ENCODE data around the gene C19orf67. TPM values are rescaled to one million over a fixed set of nuclear protein-coding genes. Genes with fewer than 3 reads are reported as not detected.

Gene C19orf67
- total RNA-seq, 1 experiment from 2014 or later = not detected

- Histone ChIP-seq H3K27me3 (replicated peaks; ENCODE audit: control insufficient read depth, insufficient read depth, low read length) (no peaks in the 10 kb centered on the region), H3K4me1 (peaks cover 35% of the 10 kb centered on the region), H3K4me3 (ENCODE audit: low read depth, low read length) (no peak overlapping the region), H3K9me3 (no peaks in the 10 kb centered on the region), H3K36me3 (ENCODE audit: control insufficient read depth, insufficient read depth, low read length) (no peaks in the 10 kb centered on the region; the same call in 1 of the 2 replicates)
- no TSS peak for BruUV-seq (replicated peaks)
- H3K27ac Mint-ChIP-seq (ENCODE audit: unreplicated experiment) = peak overlapping the region; percentile 18
- no peaks in the 10 kb centered on the region for H3K9me3 Mint-ChIP-seq (ENCODE audit: unreplicated experiment)
- no peak for DNase-seq
- no peaks in the 10 kb centered on the region for H3K27me3 Mint-ChIP-seq (ENCODE audit: insufficient read depth, unreplicated experiment)
- no peak overlapping the region for H3K4me3 Mint-ChIP-seq (ENCODE audit: unreplicated experiment)
- peaks cover 12% of the 10 kb centered on the region for H3K36me3 Mint-ChIP-seq (ENCODE audit: insufficient read depth, unreplicated experiment)
- no peak for TF ChIP-seq CTCF (IDR thresholded peaks at IDR 0.05; ENCODE audit: insufficient read depth in 1 of 2, low read depth in 1 of 2, low read length in 1 of 2, severe bottlenecking in 1 of 2, unreplicated experiment in 1 of 2)
- peaks cover 14% of the 10 kb centered on the region for H3K4me1 Mint-ChIP-seq (ENCODE audit: low read depth, unreplicated experiment)
- intact Hi-C loops (cut with micrococcal nuclease; ENCODE audit: unreplicated experiment) = no loop called here
- CTCF ChIA-PET = interaction anchor here (0.5 kb wide), 1 partner anchor 20 kb away, joined by 4 read pairs; no protein-coding TSS in a partner anchor
- POLR2A ChIA-PET = no interaction called here
Measured at GRCh38 chr19:14058182-14059092, 27.1 kb downstream of the C19orf67 start.

GRCh38 chr19:14056741-14057356 lies 28.7 kb downstream of the C19orf67 start:
- intact Hi-C loops (cut with micrococcal nuclease; ENCODE audit: unreplicated experiment) = no loop called here
- DNase-seq = no peak
- Histone ChIP-seq H3K4me3 (ENCODE audit: low read depth, low read length) (no peak overlapping the region), H3K36me3 (ENCODE audit: control insufficient read depth, insufficient read depth, low read length) (no peaks in the 10 kb centered on the region; the same call in 1 of the 2 replicates), H3K9me3 (no peaks in the 10 kb centered on the region), H3K4me1 (peaks cover 28% of the 10 kb centered on the region), H3K27me3 (replicated peaks; ENCODE audit: control insufficient read depth, insufficient read depth, low read length) (no peaks in the 10 kb centered on the region)
- Mint-ChIP-seq H3K4me1 (ENCODE audit: low read depth, unreplicated experiment) (peaks cover 14% of the 10 kb centered on the region), H3K36me3 (ENCODE audit: insufficient read depth, unreplicated experiment) (peaks cover 19% of the 10 kb centered on the region), H3K9me3 (ENCODE audit: unreplicated experiment) (no peaks in the 10 kb centered on the region), H3K27ac (ENCODE audit: unreplicated experiment) (no peak overlapping the region), H3K4me3 (ENCODE audit: unreplicated experiment) (no peak overlapping the region), H3K27me3 (ENCODE audit: insufficient read depth, unreplicated experiment) (no peaks in the 10 kb centered on the region)
- CTCF ChIA-PET = interaction anchor here (0.6 kb wide), 1 partner anchor 12 kb away, joined by 4 read pairs; no protein-coding TSS in a partner anchor
- TF ChIP-seq CTCF (IDR thresholded peaks at IDR 0.05; ENCODE audit: insufficient read depth in 1 of 2, low read depth in 1 of 2, low read length in 1 of 2, severe bottlenecking in 1 of 2, unreplicated experiment in 1 of 2) = no peak
- BruUV-seq (replicated peaks) = no TSS peak
- POLR2A ChIA-PET = no interaction called here

GRCh38 chr19:14056069-14056666 lies 29.4 kb downstream of the C19orf67 start:
- no peak for DNase-seq

More at GRCh38 chr19:14056069-14056666, 29.4 kb downstream of the C19orf67 start:
- Histone ChIP-seq H3K9me3 (no peaks in the 10 kb centered on the region), H3K27me3 (replicated peaks; ENCODE audit: control insufficient read depth, insufficient read depth, low read length) (no peaks in the 10 kb centered on the region), H3K4me3 (ENCODE audit: low read depth, low read length) (no peak overlapping the region), H3K4me1 (peaks cover 21% of the 10 kb centered on the region), H3K36me3 (ENCODE audit: control insufficient read depth, insufficient read depth, low read length) (no peaks in the 10 kb centered on the region; the same call in 1 of the 2 replicates)
- Mint-ChIP-seq H3K27me3 (ENCODE audit: insufficient read depth, unreplicated experiment) (no peaks in the 10 kb centered on the region), H3K4me3 (ENCODE audit: unreplicated experiment) (no peak overlapping the region), H3K4me1 (ENCODE audit: low read depth, unreplicated experiment) (peaks cover 14% of the 10 kb centered on the region), H3K36me3 (ENCODE audit: insufficient read depth, unreplicated experiment) (peaks cover 15% of the 10 kb centered on the region), H3K9me3 (ENCODE audit: unreplicated experiment) (no peaks in the 10 kb centered on the region), H3K27ac (ENCODE audit: unreplicated experiment) (no peak overlapping the region)
- no peak for TF ChIP-seq CTCF (IDR thresholded peaks at IDR 0.05; ENCODE audit: insufficient read depth in 1 of 2, low read depth in 1 of 2, low read length in 1 of 2, severe bottlenecking in 1 of 2, unreplicated experiment in 1 of 2)
- intact Hi-C loops (cut with micrococcal nuclease; ENCODE audit: unreplicated experiment) = no loop called here
- ChIA-PET POLR2A (no interaction called here), CTCF (interaction anchor here (0.6 kb wide), 2 partner anchors 11 kb away, joined by 3 to 4 read pairs; no protein-coding TSS in a partner anchor)
- no TSS peak for BruUV-seq (replicated peaks)
